MM.1S (cell line): ENCODE results near the gene LRRTM4.
"Not testable (repeated sequence)": the region's sequence is repeated elsewhere in the genome, so short reads cannot be mapped to it uniquely, and the experiment has no call there.

ENCODE experiments used
- CTCF ChIP-seq: fragments of 300-600 bp; sonication (generic); IDR thresholded peaks from 2 replicates; pipeline ENCODE4 v1.5.1; 2016; ENCODE audit warnings: antibody characterized with exemption, low read length, mixed read lengths
- EZH2 ChIP-seq: fragments of 300-600 bp; sonication (generic); optimal IDR thresholded peaks from 2 replicates; pipeline ENCODE3; 2017; ENCODE audit warnings: low read depth, mild to moderate bottlenecking, antibody characterized with exemption, low read length, mixed read lengths

DNA sequence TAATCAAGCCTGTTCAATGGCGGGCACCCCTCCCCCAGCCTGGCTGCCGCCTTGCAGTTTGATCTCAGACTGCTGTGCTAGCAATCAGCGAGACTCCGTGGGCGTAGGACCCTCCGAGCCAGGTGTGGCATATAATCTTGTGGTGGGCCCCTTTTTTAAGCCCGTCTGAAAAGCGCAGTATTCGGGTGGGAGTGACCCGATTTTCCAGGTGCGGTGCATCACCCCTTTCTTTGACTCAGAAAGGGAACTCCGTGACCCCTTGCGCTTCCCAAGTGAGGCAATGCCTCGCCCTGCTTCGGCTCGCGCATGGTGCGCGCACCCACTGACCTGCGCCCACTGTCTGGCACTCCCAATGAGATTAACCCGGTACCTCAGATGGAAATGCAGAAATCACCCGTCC lies 740.9 kb downstream of the LRRTM4 start:
- TF ChIP-seq CTCF, EZH2: not testable (repeated sequence)
